Measurements from ENCODE around the gene CIBAR2. TPM values are rescaled to one million over a fixed set of nuclear protein-coding genes. Genes with fewer than 3 reads are reported as not detected.
A peak's percentile ranks its signal among the peaks of the same experiment; 100 is the strongest.

Gene CIBAR2
- total RNA-seq, 1 donor from 2014 or later = not detected

GRCh38 chr16:85086347-85087291 lies 25.7 kb downstream of the CIBAR2 start:
- peaks cover 19% of the 10 kb centered on the region for H3K27me3 ChIP-seq (ENCODE audit: control insufficient read depth, insufficient read depth, low read length)
- H3K4me3 ChIP-seq (ENCODE audit: low read depth, low read length) = no peak overlapping the region
- no peak for DNase-seq (ENCODE audit: low read depth)
- TF ChIP-seq CTCF (IDR thresholded peaks at IDR 0.05; ENCODE audit: insufficient read depth, low read length, poor library complexity, severe bottlenecking) = peak; percentile 83
- H3K36me3 ChIP-seq (ENCODE audit: control insufficient read depth, insufficient read depth, low read length) = no peaks in the 10 kb centered on the region

- TF ChIP-seq CTCF (IDR thresholded peaks at IDR 0.05; ENCODE audit: insufficient read depth, low read length, poor library complexity, severe bottlenecking) = no peak
- Histone ChIP-seq H3K4me3 (ENCODE audit: low read depth, low read length) (no peak overlapping the region), H3K27me3 (ENCODE audit: control insufficient read depth, insufficient read depth, low read length) (peaks cover 18% of the 10 kb centered on the region), H3K36me3 (ENCODE audit: control insufficient read depth, insufficient read depth, low read length) (no peaks in the 10 kb centered on the region)
- DNase-seq (ENCODE audit: low read depth) = no peak
Observed at GRCh38 chr16:85085721-85086120, 26.6 kb downstream of the CIBAR2 start.

- Histone ChIP-seq H3K27me3 (ENCODE audit: control insufficient read depth, insufficient read depth, low read length) (peaks cover 17% of the 10 kb centered on the region), H3K4me3 (ENCODE audit: low read depth, low read length) (no peak overlapping the region), H3K36me3 (ENCODE audit: control insufficient read depth, insufficient read depth, low read length) (no peaks in the 10 kb centered on the region)
- DNase-seq (ENCODE audit: low read depth) = no peak
- no peak for TF ChIP-seq CTCF (IDR thresholded peaks at IDR 0.05; ENCODE audit: insufficient read depth, low read length, poor library complexity, severe bottlenecking)
Observed at GRCh38 chr16:85084841-85085510, 27.3 kb downstream of the CIBAR2 start.

GRCh38 chr16:85083051-85083639 lies 29.1 kb downstream of the CIBAR2 start:
- Histone ChIP-seq H3K36me3 (ENCODE audit: control insufficient read depth, insufficient read depth, low read length) (no peaks in the 10 kb centered on the region), H3K4me3 (ENCODE audit: low read depth, low read length) (no peak overlapping the region), H3K27me3 (ENCODE audit: control insufficient read depth, insufficient read depth, low read length) (peaks cover 17% of the 10 kb centered on the region)
- no peak for TF ChIP-seq CTCF (IDR thresholded peaks at IDR 0.05; ENCODE audit: insufficient read depth, low read length, poor library complexity, severe bottlenecking)
- no peak for DNase-seq (ENCODE audit: low read depth)

GRCh38 chr16:85082173-85083050 lies 29.9 kb downstream of the CIBAR2 start:
- Histone ChIP-seq H3K36me3 (ENCODE audit: control insufficient read depth, insufficient read depth, low read length) (no peaks in the 10 kb centered on the region), H3K27me3 (ENCODE audit: control insufficient read depth, insufficient read depth, low read length) (peaks cover 17% of the 10 kb centered on the region), H3K4me3 (ENCODE audit: low read depth, low read length) (no peak overlapping the region)
- TF ChIP-seq CTCF (IDR thresholded peaks at IDR 0.05; ENCODE audit: insufficient read depth, low read length, poor library complexity, severe bottlenecking) = no peak
- DNase-seq (ENCODE audit: low read depth) = no peak
